K562 (cell line): ENCODE results near the gene RAB26. TPM values are rescaled to one million over a fixed set of nuclear protein-coding genes. Genes with fewer than 3 reads are reported as not detected.

ENCODE experiments used
- ATAC-seq: fragments of 200-7000 bp; cut with Tn5 transposase; 3 replicates; pipeline ENCODE4 v1.9.1; 2020; ENCODE audit warnings: moderate library complexity
- BruUV-seq: library from RNA; stranded (reverse); fragments of 400-500 nt; replicated peaks from 2 replicates; lab custom pipeline; 2021; lab: Mats Ljungman, UMichigan
- CTCF ChIA-PET: fragments of 300-600 bp; formaldehyde crosslinking; extraction: SDS; loops from one replicate; lab custom pipeline; 2021; ENCODE audit warnings: low intra/inter-chr PET ratio; lab: Yijun Ruan, JAX
- POLR2A ChIA-PET: fragments of 300-600, 350-650 bp; sonication (Branson Sonifier 250); formaldehyde crosslinking; extraction: SDS; loops from one replicate; lab custom pipeline; 2021; ENCODE audit warnings: antibody characterized with exemption, inconsistent platforms; lab: Yijun Ruan, JAX
- DNase-seq, 4 experiments: peaks; one replicate each; pipeline versions ENCODE4 v3.0.0 to v3.0.0-alpha.2; 2011 to 2018; ENCODE audit warnings: low spot score in 3 of 4, mixed read lengths in 3 of 4; ENCODE audit errors: extremely low read depth in 1 of 4
- FAIRE-seq: peaks from 2 replicates; lab custom pipeline; 2011; peaks lifted over from hg19 to GRCh38; lab: Jason Lieb, UNC
- H2AFZ ChIP-seq: 2 replicates; pipeline ENCODE4 v1.6.0; 2011; ENCODE audit warnings: low read depth, low read length, control low read depth, inconsistent platforms
- H3K27ac ChIP-seq: fragments of 200-600 bp; 3 replicates; pipeline ENCODE4 v1.8.0; 2011; ENCODE audit warnings: low read depth, mild to moderate bottlenecking, control low read depth, inconsistent platforms, low read length, moderate library complexity, mixed read lengths; ENCODE audit errors: extremely low read depth
- H3K27me3 ChIP-seq, 2 experiments: fragments of 300-600 bp in 1 of 2; 2 replicates in 1 of 2; 3 replicates in 1 of 2; pipeline versions ENCODE4 v1.6.0 to v1.8.0; 2011; ENCODE audit warnings: inconsistent platforms in 2 of 2, low read length in 2 of 2, mild to moderate bottlenecking in 1 of 2, mixed read lengths in 1 of 2, moderate library complexity in 1 of 2; ENCODE audit not compliant: control insufficient read depth in 2 of 2, insufficient read depth in 2 of 2
- H3K36me3 ChIP-seq: fragments of 300-600 bp; 3 replicates; pipeline ENCODE4 v1.8.0; 2011; ENCODE audit warnings: mild to moderate bottlenecking, low read length, inconsistent platforms; ENCODE audit not compliant: control insufficient read depth, insufficient read depth
- H3K4me1 ChIP-seq, 2 experiments: fragments of 200-600 bp in 1 of 2; replicated peaks in 1 of 2; 2 replicates in 1 of 2; 3 replicates in 1 of 2; pipeline versions ENCODE4 v1.5.1 to v1.8.0; 2011; ENCODE audit warnings: inconsistent platforms in 2 of 2, low read length in 2 of 2, mild to moderate bottlenecking in 1 of 2, mixed read lengths in 1 of 2, moderate library complexity in 1 of 2; ENCODE audit not compliant: control insufficient read depth in 2 of 2, insufficient read depth in 2 of 2
- H3K4me2 ChIP-seq: 2 replicates; pipeline ENCODE4 v1.6.1; 2011; ENCODE audit warnings: low read length, control low read depth, inconsistent platforms, mixed read lengths; ENCODE audit not compliant: insufficient read depth
- H3K4me3 ChIP-seq: fragments of 200-600 bp; sonication (generic), shearing (Covaris generic); 2 replicates; pipeline ENCODE4 v1.5.1; 2016; ENCODE audit warnings: control low read depth, inconsistent platforms
- H3K79me2 ChIP-seq: fragments of 200-600 bp; 3 replicates; pipeline ENCODE4 v1.8.0; 2011; ENCODE audit warnings: low read length, inconsistent platforms; ENCODE audit not compliant: control insufficient read depth, insufficient read depth
- H3K9ac ChIP-seq, 2 experiments: 2 replicates each; pipeline versions ENCODE4 v1.6.0 to v1.6.1; 2011; ENCODE audit warnings: low read depth in 2 of 2, low read length in 2 of 2, control low read depth in 1 of 2, inconsistent platforms in 1 of 2, mild to moderate bottlenecking in 1 of 2, mixed read lengths in 1 of 2; ENCODE audit not compliant: insufficient read depth in 1 of 2
- H3K9me1 ChIP-seq: one replicate; pipeline ENCODE4 v1.6.0; 2011; ENCODE audit warnings: inconsistent platforms, mild to moderate bottlenecking, low read length, moderate library complexity; ENCODE audit not compliant: control insufficient read depth, insufficient read depth
- H3K9me3 ChIP-seq: replicated peaks from 2 replicates; pipeline ENCODE4 v1.5.1; 2011; ENCODE audit warnings: low read depth, low read length, inconsistent platforms; ENCODE audit not compliant: control insufficient read depth, insufficient read depth
- H4K20me1 ChIP-seq: replicated peaks from 2 replicates; pipeline ENCODE4 v1.6.1; 2011; ENCODE audit warnings: low read length, inconsistent platforms, mixed read lengths; ENCODE audit not compliant: control insufficient read depth, insufficient read depth
- KLF16 ChIP-seq: IDR thresholded peaks from 2 replicates; pipeline ENCODE4 v1.6.1; 2016; ENCODE audit warnings: antibody characterized with exemption
- MCM2 ChIP-seq: fragments of 450-650 bp; IDR thresholded peaks from 2 replicates; pipeline ENCODE4 v1.6.1; 2017; ENCODE audit warnings: low read depth, mild to moderate bottlenecking
- PHF8 ChIP-seq: fragments of 200-600 bp; sonication (generic); IDR thresholded peaks from 2 replicates; pipeline ENCODE4 v1.6.1; 2012; ENCODE audit warnings: mixed run types, mild to moderate bottlenecking, inconsistent platforms, low read length, moderate library complexity, borderline replicate concordance
- SMARCA4 ChIP-seq: fragments of 450-650 bp; IDR thresholded peaks from 2 replicates; pipeline ENCODE4 v1.6.1; 2016
- SRSF7 ChIP-seq: fragments of 200-400 bp; formaldehyde crosslinking; optimal IDR thresholded peaks from 2 replicates; pipeline ENCODE3; 2017; ENCODE audit warnings: mild to moderate bottlenecking, low read depth, low read length
- WGBS: fragments of 100-300 bp; shearing (Covaris generic); methylation state at CpG from one replicate; pipeline ENCODE4 v1.1.6; 2016; ENCODE audit warnings: low coverage, mixed read lengths; ENCODE audit not compliant: insufficient coverage; ENCODE audit errors: missing lambda C conversion rate; 5-methylcytosine and 5-hydroxymethylcytosine counted together
- in situ Hi-C: fragments of 300-500 bp; cut with MboI; formaldehyde crosslinking; loops from 4 replicates; pipeline ENCODE4 v1.15.0; 2018; ENCODE audit warnings: inconsistent platforms, mixed read lengths
- intact Hi-C: fragments of 100-400 bp; cut with micrococcal nuclease; formaldehyde crosslinking; loops from 2 replicates; pipeline ENCODE4 v1.14.2; 2022
- polyA plus RNA-seq, 8 experiments: library from polyadenylated mRNA; depleted of rRNA in 4 of 8; stranded (reverse) in 5 of 8; unstranded in 3 of 8; fragments of >200 nt; fragmentation: Nextera tagmentation in 2 of 8; fragmentation: Illumina TruSeq in 1 of 8; extraction: Ambion mirVana in 2 of 8; extraction: Trizol in 1 of 8; gene quantifications; 2 replicates each; pipeline versions ENCODE4 v1.2.1 to v1.2.3, GENCODE V29; 2011 to 2014; ENCODE audit warnings: inconsistent platforms in 1 of 8, missing spikeins in 1 of 8
- total RNA-seq, 7 experiments: library from RNA; depleted of rRNA in 6 of 7; stranded (reverse); fragments of >200 nt in 6 of 7; fragmentation: Illumina TruSeq in 2 of 7; extraction: Trizol in 2 of 7; gene quantifications; 2 replicates each; pipeline versions ENCODE4 v1.2.1 to v1.2.3, GENCODE V29; 2011 to 2021; ENCODE audit warnings: low replicate concordance in 1 of 7
- TF ChIP-seq, protein P1 (sequence below), 2 experiments: fragments of 450-650 bp; IDR thresholded peaks; 2 replicates each; pipeline ENCODE4 v1.6.1; 2016
- TF ChIP-seq, protein P2 (sequence below): fragments of 450-650 bp; IDR thresholded peaks from 2 replicates; pipeline ENCODE4 v1.6.1; 2016
- TF ChIP-seq, protein P3 (sequence below): sonication (generic); formaldehyde crosslinking; IDR thresholded peaks from 2 replicates; pipeline ENCODE4 v1.8.1; 2023; ENCODE audit warnings: mild to moderate bottlenecking, missing genetic modification reagents

The RAB26 gene
- total and polyA plus RNA-seq, 9 of the 15 experiments (the other 6 are each of a cell fraction or from before 2014, with no cell fraction given): 0.25 to 6.1 (median 2.1) TPM

DNA sequence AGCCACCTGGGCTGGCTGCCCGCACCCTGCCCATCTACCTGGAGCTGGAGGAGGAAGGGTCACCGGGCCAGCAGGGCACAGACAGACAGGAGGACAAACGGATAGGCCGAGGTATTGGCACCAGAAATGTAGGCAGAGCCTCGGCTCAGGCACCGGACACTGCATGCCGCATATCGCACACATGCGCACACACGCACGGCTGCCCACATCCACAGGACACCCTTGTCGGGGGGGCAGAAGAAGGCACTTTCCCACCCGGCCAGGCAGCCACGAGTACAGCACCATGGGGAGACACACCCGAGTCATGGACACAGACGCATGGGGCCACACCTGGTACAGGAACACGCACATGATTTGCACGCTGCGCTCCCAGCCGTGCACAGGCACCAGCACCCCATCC lies 33.5 kb downstream of the RAB26 start (continued):
- TF ChIP-seq PHF8 (no peak), KLF16 (no peak)
- TF ChIP-seq, protein P1, sequence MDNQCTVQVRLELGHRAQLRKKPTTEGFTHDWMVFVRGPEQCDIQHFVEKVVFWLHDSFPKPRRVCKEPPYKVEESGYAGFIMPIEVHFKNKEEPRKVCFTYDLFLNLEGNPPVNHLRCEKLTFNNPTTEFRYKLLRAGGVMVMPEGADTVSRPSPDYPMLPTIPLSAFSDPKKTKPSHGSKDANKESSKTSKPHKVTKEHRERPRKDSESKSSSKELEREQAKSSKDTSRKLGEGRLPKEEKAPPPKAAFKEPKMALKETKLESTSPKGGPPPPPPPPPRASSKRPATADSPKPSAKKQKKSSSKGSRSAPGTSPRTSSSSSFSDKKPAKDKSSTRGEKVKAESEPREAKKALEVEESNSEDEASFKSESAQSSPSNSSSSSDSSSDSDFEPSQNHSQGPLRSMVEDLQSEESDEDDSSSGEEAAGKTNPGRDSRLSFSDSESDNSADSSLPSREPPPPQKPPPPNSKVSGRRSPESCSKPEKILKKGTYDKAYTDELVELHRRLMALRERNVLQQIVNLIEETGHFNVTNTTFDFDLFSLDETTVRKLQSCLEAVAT (IDR thresholded peaks at IDR 0.05): no peak
- TF ChIP-seq, protein P2, sequence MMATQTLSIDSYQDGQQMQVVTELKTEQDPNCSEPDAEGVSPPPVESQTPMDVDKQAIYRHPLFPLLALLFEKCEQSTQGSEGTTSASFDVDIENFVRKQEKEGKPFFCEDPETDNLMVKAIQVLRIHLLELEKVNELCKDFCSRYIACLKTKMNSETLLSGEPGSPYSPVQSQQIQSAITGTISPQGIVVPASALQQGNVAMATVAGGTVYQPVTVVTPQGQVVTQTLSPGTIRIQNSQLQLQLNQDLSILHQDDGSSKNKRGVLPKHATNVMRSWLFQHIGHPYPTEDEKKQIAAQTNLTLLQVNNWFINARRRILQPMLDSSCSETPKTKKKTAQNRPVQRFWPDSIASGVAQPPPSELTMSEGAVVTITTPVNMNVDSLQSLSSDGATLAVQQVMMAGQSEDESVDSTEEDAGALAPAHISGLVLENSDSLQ: no peak

DNA sequence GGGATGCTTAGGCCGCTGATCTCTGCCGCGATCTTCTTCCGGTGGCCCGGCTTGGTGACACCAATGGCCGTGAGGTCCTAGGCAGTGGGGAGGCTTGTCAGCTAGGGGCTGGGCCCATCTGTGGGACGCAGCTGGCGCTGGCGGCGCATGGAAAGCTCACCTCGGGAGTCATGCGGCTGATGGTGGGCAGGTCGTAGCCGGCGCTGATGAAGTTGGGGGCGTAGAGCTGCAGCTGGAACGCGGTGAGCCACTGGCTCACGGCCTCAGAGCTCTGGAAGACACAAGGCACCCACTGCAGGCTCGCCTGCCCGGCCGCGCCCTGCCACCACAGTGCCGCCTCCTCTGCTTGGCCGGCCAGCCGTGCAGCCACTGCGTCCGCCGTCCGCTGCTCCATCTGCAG lies 35.2 kb downstream of the RAB26 start:
- no peak for ATAC-seq
- WGBS: 80% methylated on average over 26 of the region's 30 CpGs
- POLR2A ChIA-PET: interaction anchor here (0.9 to 1.9 kb wide), 4 partner anchors 11 to 219 kb away, joined by 3 to 6 read pairs (median 6); partner anchors contain the start of genes RPS2 and TRAF7

More for the DNA sequence above, 35.2 kb downstream of the RAB26 start:
- FAIRE-seq (no peak), DNase-seq (no peak)
- TF ChIP-seq, protein P3, sequence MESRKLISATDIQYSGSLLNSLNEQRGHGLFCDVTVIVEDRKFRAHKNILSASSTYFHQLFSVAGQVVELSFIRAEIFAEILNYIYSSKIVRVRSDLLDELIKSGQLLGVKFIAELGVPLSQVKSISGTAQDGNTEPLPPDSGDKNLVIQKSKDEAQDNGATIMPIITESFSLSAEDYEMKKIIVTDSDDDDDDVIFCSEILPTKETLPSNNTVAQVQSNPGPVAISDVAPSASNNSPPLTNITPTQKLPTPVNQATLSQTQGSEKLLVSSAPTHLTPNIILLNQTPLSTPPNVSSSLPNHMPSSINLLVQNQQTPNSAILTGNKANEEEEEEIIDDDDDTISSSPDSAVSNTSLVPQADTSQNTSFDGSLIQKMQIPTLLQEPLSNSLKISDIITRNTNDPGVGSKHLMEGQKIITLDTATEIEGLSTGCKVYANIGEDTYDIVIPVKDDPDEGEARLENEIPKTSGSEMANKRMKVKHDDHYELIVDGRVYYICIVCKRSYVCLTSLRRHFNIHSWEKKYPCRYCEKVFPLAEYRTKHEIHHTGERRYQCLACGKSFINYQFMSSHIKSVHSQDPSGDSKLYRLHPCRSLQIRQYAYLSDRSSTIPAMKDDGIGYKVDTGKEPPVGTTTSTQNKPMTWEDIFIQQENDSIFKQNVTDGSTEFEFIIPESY (CRISPR knock-in tag): peak; percentile 81
- TF ChIP-seq MCM2 (no peak), SRSF7 (no peak), SMARCA4 (no peak)
- no peaks in the 10 kb centered on the region for H3K27me3 ChIP-seq
- BruUV-seq: no TSS peak
- H2AFZ ChIP-seq: no peak overlapping the region
- no peaks in the 10 kb centered on the region for H3K79me2 ChIP-seq
- in situ Hi-C loops (no loop called here), intact Hi-C loops (no loop called here)
- no peaks in the 10 kb centered on the region for H3K36me3 ChIP-seq
- no peak overlapping the region for H3K4me3 ChIP-seq
- no peaks in the 10 kb centered on the region for H3K9me1 ChIP-seq
- peaks cover 2 to 87% of the 10 kb centered on the region in 2 experiments; a peak in 3 of 5 replicates for H3K4me1 ChIP-seq
- H3K9ac ChIP-seq: no peak overlapping the region
- no peaks in the 10 kb centered on the region for H3K9me3 ChIP-seq
- CTCF ChIA-PET: no interaction called here
- no peaks in the 10 kb centered on the region for H4K20me1 ChIP-seq
- no peak overlapping the region for H3K4me2 ChIP-seq
- H3K27ac ChIP-seq: no peak overlapping the region
